ENCODE measurements around the gene TMEM178A. TPM values are rescaled to one million over a fixed set of nuclear protein-coding genes. Genes with fewer than 3 reads are reported as not detected.

TMEM178A gene
- total RNA-seq, 1 experiment from 2014 or later, result 7.5 TPM

DNA sequence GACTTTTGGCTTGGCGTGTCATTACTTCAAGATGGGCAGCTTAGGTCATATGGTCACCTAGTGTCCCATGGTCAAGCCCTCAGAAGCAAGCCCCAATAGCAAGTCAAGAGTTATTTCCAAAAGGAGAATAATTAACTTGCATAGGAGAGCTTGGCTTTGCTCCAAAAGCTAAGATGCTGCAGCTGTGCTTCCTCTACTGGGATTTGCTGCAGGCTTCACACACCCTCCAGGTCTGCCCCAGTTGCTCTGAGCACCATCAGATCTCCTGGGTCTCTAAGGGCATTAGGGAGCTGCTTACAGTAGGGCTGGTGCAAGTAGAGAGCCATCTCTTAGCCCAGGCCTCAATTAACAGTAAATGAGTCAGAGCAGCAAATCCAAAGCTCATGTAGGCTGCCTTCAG is 66.8 kb downstream of the TMEM178A start:
- H3K4me1 ChIP-seq (ENCODE audit: insufficient read depth, low read length), result peaks cover 5% of the 10 kb centered on the region; the same call in 1 of the 2 replicates
- H3K23me2 ChIP-seq (ENCODE audit: insufficient read length, low read depth, low read length, poor library complexity, severe bottlenecking), result no peaks in the 10 kb centered on the region
- H3K4ac ChIP-seq (ENCODE audit: low read depth, low read length), result no peak overlapping the region
- no peak overlapping the region for H3K9ac ChIP-seq (ENCODE audit: extremely low read depth, insufficient read length, low read length)
- H3K9me3 ChIP-seq (ENCODE audit: control insufficient read depth, low read depth, low read length), result no peaks in the 10 kb centered on the region
- no peak overlapping the region for H3T11ph ChIP-seq (ENCODE audit: low read length)
- H3K14ac ChIP-seq (ENCODE audit: insufficient read depth, low read length), result no peak overlapping the region
- H2AK5ac ChIP-seq (ENCODE audit: insufficient read length, low read length), result no peak overlapping the region
- H3K27ac ChIP-seq (ENCODE audit: insufficient read length, low read depth, low read length), result no peak overlapping the region
- no peak overlapping the region for H3K4me3 Mint-ChIP-seq
- no peak overlapping the region for H2AFZ ChIP-seq (ENCODE audit: low read length)
- peaks cover 4% of the 10 kb centered on the region for H3K79me1 ChIP-seq (ENCODE audit: insufficient read depth, low read depth, low read length, poor library complexity, severe bottlenecking)
- H3K4me2 ChIP-seq (ENCODE audit: insufficient read depth, insufficient read length, low read length), result no peak overlapping the region
- no peak overlapping the region for H4K8ac ChIP-seq (replicated peaks; ENCODE audit: insufficient read length, low read depth, low read length)
- no peaks in the 10 kb centered on the region for H3K79me2 ChIP-seq (ENCODE audit: insufficient read depth, low read length)
- H3K27ac Mint-ChIP-seq, result no peak overlapping the region
- H3K36me3 Mint-ChIP-seq (ENCODE audit: insufficient read depth in 1 of 3, low read depth in 3 of 3), result peaks cover 12 to 34% (median 23%) of the 10 kb centered on the region in 3 experiments; a peak in 6 of 7 replicates
- H3K56ac ChIP-seq (ENCODE audit: insufficient read length, low read depth, low read length), result no peak overlapping the region
- H2BK20ac ChIP-seq (ENCODE audit: low read depth, low read length, poor library complexity, severe bottlenecking), result no peak overlapping the region
- no peaks in the 10 kb centered on the region for H3K27me3 Mint-ChIP-seq (ENCODE audit: low read depth)
- no peak overlapping the region for H3K23ac ChIP-seq (ENCODE audit: insufficient read length, low read depth, low read length)
- H4K20me1 ChIP-seq (ENCODE audit: control insufficient read depth, insufficient read depth, insufficient read length), result no peaks in the 10 kb centered on the region
- H2BK120ac ChIP-seq (ENCODE audit: low read depth, low read length, poor library complexity, severe bottlenecking), result no peak overlapping the region
- H3K9me3 Mint-ChIP-seq, result peaks cover 0 to 5% of the 10 kb centered on the region in 2 experiments; a peak in 3 of 5 replicates
- no peak overlapping the region for H4K91ac ChIP-seq (ENCODE audit: insufficient read length, low read depth, low read length)
- no peak overlapping the region for H2BK15ac ChIP-seq (ENCODE audit: low read depth, low read length)
- H3K4me1 Mint-ChIP-seq, result peaks cover 18 to 20% of the 10 kb centered on the region in 2 experiments
- H2BK12ac ChIP-seq (ENCODE audit: insufficient read length, low read depth, low read length), result no peak overlapping the region
- no peaks in the 10 kb centered on the region for H3K27me3 ChIP-seq (ENCODE audit: insufficient read depth, low read length)
- no peak for DNase-seq
- no peak overlapping the region for H2BK5ac ChIP-seq (ENCODE audit: insufficient read length, low read length)
- no peak overlapping the region for H3K18ac ChIP-seq (ENCODE audit: insufficient read length, low read depth, low read length)
- no peak overlapping the region for H4K5ac ChIP-seq (ENCODE audit: insufficient read length, low read depth, low read length)
- TF ChIP-seq, protein P1, sequence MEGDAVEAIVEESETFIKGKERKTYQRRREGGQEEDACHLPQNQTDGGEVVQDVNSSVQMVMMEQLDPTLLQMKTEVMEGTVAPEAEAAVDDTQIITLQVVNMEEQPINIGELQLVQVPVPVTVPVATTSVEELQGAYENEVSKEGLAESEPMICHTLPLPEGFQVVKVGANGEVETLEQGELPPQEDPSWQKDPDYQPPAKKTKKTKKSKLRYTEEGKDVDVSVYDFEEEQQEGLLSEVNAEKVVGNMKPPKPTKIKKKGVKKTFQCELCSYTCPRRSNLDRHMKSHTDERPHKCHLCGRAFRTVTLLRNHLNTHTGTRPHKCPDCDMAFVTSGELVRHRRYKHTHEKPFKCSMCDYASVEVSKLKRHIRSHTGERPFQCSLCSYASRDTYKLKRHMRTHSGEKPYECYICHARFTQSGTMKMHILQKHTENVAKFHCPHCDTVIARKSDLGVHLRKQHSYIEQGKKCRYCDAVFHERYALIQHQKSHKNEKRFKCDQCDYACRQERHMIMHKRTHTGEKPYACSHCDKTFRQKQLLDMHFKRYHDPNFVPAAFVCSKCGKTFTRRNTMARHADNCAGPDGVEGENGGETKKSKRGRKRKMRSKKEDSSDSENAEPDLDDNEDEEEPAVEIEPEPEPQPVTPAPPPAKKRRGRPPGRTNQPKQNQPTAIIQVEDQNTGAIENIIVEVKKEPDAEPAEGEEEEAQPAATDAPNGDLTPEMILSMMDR (conservative IDR thresholded peaks at IDR 0.05), result no peak
- no CpG with 5 or more reads among the region's 1 CpG for WGBS (ENCODE audit: extremely low coverage, insufficient read length, low lambda C conversion rate)

Measured in H9 (cell line).